B cell (primary cell): ENCODE data around the gene ORMDL3. TPM values are rescaled to one million over a fixed set of nuclear protein-coding genes. Genes with fewer than 3 reads are reported as not detected.

Source experiments
- ATAC-seq: fragments of 200-7000 bp; cut with Tn5 transposase; one replicate; pipeline ENCODE4 v1.10.0; 2021; ENCODE audit warnings: low read depth, mild to moderate bottlenecking, moderate number of reproducible peaks, moderate library complexity
- CTCF ChIA-PET: fragments of 350-600 bp; sonication (Branson Sonifier 250); formaldehyde crosslinking; loops from one replicate; lab custom pipeline; 2021; ENCODE audit warnings: antibody characterized with exemption, inconsistent platforms; lab: Charles Lee
- POLR2A ChIA-PET: fragments of 350-600 bp; sonication (Branson Sonifier 250); formaldehyde crosslinking; loops from one replicate; lab custom pipeline; 2021; ENCODE audit warnings: antibody characterized with exemption; lab: Charles Lee
- DNase-seq: peaks from one replicate; pipeline ENCODE4 v3.0.0; 2013
- H2AFZ ChIP-seq: 2 replicates; pipeline ENCODE4 v1.6.1; 2012; ENCODE audit warnings: mild to moderate bottlenecking, low read depth, low read length; ENCODE audit not compliant: insufficient read depth, poor library complexity, severe bottlenecking
- H3K27ac ChIP-seq, 2 donors: 1 replicate in 1 of 2; 2 replicates in 1 of 2; pipeline ENCODE4 v1.5.1; 2012 to 2013; ENCODE audit warnings: low read length in 2 of 2, mild to moderate bottlenecking in 2 of 2, moderate library complexity in 1 of 2
- H3K27me3 ChIP-seq, 4 experiments: fragments of 200-600 bp in 1 of 4; sonication (generic) in 1 of 4; replicated peaks in 1 of 4; 1 replicate in 2 of 4; 2 replicates in 2 of 4; pipeline versions ENCODE4 v1.6.1 to v1.7.0; 2013 to 2016; ENCODE audit warnings: low read length in 3 of 4, mild to moderate bottlenecking in 2 of 4, mixed read lengths in 1 of 4, moderate library complexity in 1 of 4; ENCODE audit not compliant: insufficient read depth in 4 of 4, control insufficient read depth in 3 of 4; ENCODE audit errors: control extremely low read depth in 1 of 4
- H3K36me3 ChIP-seq, 2 experiments: replicated peaks in 1 of 2; 1 replicate in 1 of 2; 2 replicates in 1 of 2; pipeline versions ENCODE4 v1.6.1 to v1.7.1; 2013; ENCODE audit warnings: low read length in 1 of 2; ENCODE audit not compliant: insufficient read depth in 2 of 2, control insufficient read depth in 1 of 2; ENCODE audit errors: control extremely low read depth in 1 of 2, extremely low read depth in 1 of 2
- H3K4me1 ChIP-seq, 2 donors: fragments of 200-600 bp in 1 of 2; sonication (generic) in 1 of 2; 1 replicate in 1 of 2; 2 replicates in 1 of 2; pipeline versions ENCODE4 v1.5.1 to v1.6.1; 2013 to 2017; ENCODE audit warnings: low read length in 2 of 2; ENCODE audit not compliant: control insufficient read depth in 2 of 2, insufficient read depth in 2 of 2
- H3K4me2 ChIP-seq: replicated peaks from 2 replicates; pipeline ENCODE3; 2012; ENCODE audit warnings: mild to moderate bottlenecking, low read depth, low read length; ENCODE audit not compliant: poor library complexity, severe bottlenecking
- H3K4me3 ChIP-seq, 5 experiments: fragments of 200-600 bp in 1 of 5; sonication (generic) in 1 of 5; 1 replicate in 3 of 5; 2 replicates in 2 of 5; pipeline versions ENCODE4 v1.5.1 to v1.7.0; 2011 to 2016; ENCODE audit warnings: low read length in 4 of 5, mild to moderate bottlenecking in 4 of 5, low read depth in 2 of 5, control low read depth in 1 of 5, moderate library complexity in 1 of 5; ENCODE audit not compliant: insufficient read depth in 1 of 5; ENCODE audit errors: control extremely low read depth in 1 of 5, extremely low read depth in 1 of 5
- H3K79me2 ChIP-seq: fragments of 200-600 bp; sonication (generic); one replicate; pipeline ENCODE4 v1.6.0; 2016; ENCODE audit warnings: low read length; ENCODE audit not compliant: control insufficient read depth, insufficient read depth
- H3K9ac ChIP-seq: fragments of 200-600 bp; sonication (generic); 2 replicates; pipeline ENCODE4 v1.6.1; 2017; ENCODE audit warnings: mild to moderate bottlenecking, low read length, moderate library complexity
- H3K9me3 ChIP-seq, 3 donors: one replicate each; pipeline versions ENCODE4 v1.6.1 to v1.7.1; 2013; ENCODE audit warnings: low read length in 2 of 3; ENCODE audit not compliant: control insufficient read depth in 2 of 3, insufficient read depth in 1 of 3; ENCODE audit errors: control extremely low read depth in 1 of 3
- H4K20me1 ChIP-seq: 2 replicates; pipeline ENCODE4 v1.6.0; 2012; ENCODE audit warnings: mild to moderate bottlenecking, low read length; ENCODE audit not compliant: insufficient read depth, control insufficient read depth, poor library complexity, severe bottlenecking
- H3K27ac Mint-ChIP-seq: one replicate; pipeline ENCODE4 v1.8.0; 2021; ENCODE audit warnings: mixed read lengths
- H3K27me3 Mint-ChIP-seq: one replicate; pipeline ENCODE4 v1.8.0; 2021; ENCODE audit warnings: mixed read lengths
- H3K4me1 Mint-ChIP-seq: one replicate; pipeline ENCODE4 v1.8.0; 2021; ENCODE audit warnings: mixed read lengths
- H3K4me3 Mint-ChIP-seq: one replicate; pipeline ENCODE4 v1.8.0; 2021; ENCODE audit warnings: mixed read lengths
- H3K9me3 Mint-ChIP-seq: one replicate; pipeline ENCODE4 v1.8.0; 2022; ENCODE audit warnings: mixed read lengths; ENCODE audit not compliant: insufficient read depth
- EZH2 ChIP-seq: IDR thresholded peaks from 2 replicates; pipeline ENCODE4 v1.6.1; 2012; ENCODE audit warnings: borderline replicate concordance, low read depth, mild to moderate bottlenecking, moderate library complexity, low read length; ENCODE audit not compliant: insufficient read depth, poor library complexity, severe bottlenecking
- WGBS: methylation state at CpG from one replicate; pipeline ENCODE4 v1.1.5; 2013; ENCODE audit warnings: missing lambda C conversion rate; ENCODE audit not compliant: insufficient coverage; 5-methylcytosine and 5-hydroxymethylcytosine counted together
- intact Hi-C: fragments of 100-400 bp; cut with micrococcal nuclease; formaldehyde crosslinking; loops from one replicate; pipeline ENCODE4 v1.10.0; 2022
- polyA plus RNA-seq: library from polyadenylated mRNA; depleted of rRNA; stranded (reverse); fragments of >200 nt; gene quantifications from 2 replicates; pipeline ENCODE4 v1.2.3, GENCODE V29; 2012
- total RNA-seq, 2 donors: library from RNA; stranded (reverse); fragments of 120-200 nt in 1 of 2; gene quantifications; 1 replicate in 1 of 2; 2 replicates in 1 of 2; pipeline versions ENCODE4 v1.2.3 to v1.2.4, GENCODE V29; 2013 to 2022
- TF ChIP-seq, protein P1 (sequence below): fragments of 200-600 bp; IDR thresholded peaks from one replicate; pipeline ENCODE4 v1.8.0; 2022; ENCODE audit warnings: antibody characterized with exemption, mild to moderate bottlenecking

ORMDL3 gene
- total and polyA plus RNA-seq, 2 donors (not counting 1 experiment from before 2014, with no cell fraction given), result 51.8 to 90.6 TPM

DNA sequence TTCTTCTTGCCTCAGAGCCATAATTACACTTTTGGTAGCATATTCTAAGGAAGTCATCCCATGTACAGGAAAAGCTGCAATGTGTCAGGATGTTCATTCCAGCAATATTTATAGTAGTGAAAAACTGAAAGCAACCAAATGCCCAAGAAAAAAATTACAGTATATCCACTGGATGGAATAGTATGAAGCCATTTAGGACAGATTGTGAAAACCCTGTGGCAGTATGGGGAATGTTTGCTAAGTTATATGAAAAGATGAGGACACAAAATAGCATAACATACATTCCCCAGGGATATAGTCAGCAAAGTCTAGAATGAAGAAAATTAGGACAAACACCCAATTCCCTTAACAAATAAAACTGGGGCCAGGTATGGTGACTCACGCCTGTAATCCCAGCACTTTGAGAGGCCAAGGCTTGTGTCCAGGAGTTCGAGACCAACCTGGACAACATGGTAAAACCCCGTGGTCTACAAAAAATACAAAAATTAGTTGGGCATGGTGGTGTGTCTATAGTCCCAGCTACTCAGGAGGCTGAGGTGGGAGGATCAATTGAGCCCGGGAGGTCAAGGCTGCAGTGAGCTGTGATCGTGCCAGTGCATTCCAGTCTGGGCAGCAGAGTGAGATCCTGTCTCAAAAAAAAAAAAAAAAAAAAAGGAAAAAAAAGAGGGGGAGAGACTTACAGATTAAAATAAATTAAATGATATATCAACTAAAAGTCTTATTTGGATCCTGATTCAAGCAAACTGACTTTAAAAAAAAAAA, 2.4 kb upstream of the ORMDL3 start:
- H3K4me1 Mint-ChIP-seq, result peaks cover 31% of the 10 kb centered on the region
- intact Hi-C loops, result loop anchor here (5.0 to 10.0 kb wide), 2 partner anchors 175 to 478 kb away; partner anchors contain the start of gene MED1
- Histone ChIP-seq H3K79me2 (peaks cover 37% of the 10 kb centered on the region), H4K20me1 (peaks cover 26% of the 10 kb centered on the region), H3K27me3 (no peaks in the 10 kb centered on the region), H3K4me3 (no peak overlapping the region), H2AFZ (no peak overlapping the region), H3K4me2 (no peak overlapping the region), H3K9me3 (no peaks in the 10 kb centered on the region), H3K9ac (no peak overlapping the region), H3K36me3 (no peaks in the 10 kb centered on the region), H3K4me1 (peaks cover 30 to 31% of the 10 kb centered on the region in 2 donors), H3K27ac (no peak overlapping the region)
- ChIA-PET POLR2A (interaction anchor here (0.7 kb wide), 1 partner anchor 103 kb away, joined by 5 read pairs; no protein-coding TSS in a partner anchor), CTCF (interaction anchor here (0.9 to 1.1 kb wide), 2 partner anchors 51 to 308 kb away, joined by 3 read pairs; partner anchors contain the start of gene PSMD3)
- H3K4me3 Mint-ChIP-seq, result peak overlapping the region; percentile 13
- ATAC-seq (no peak), DNase-seq (no peak)
- no peak overlapping the region for H3K27ac Mint-ChIP-seq
- 90% methylated on average over 2 of the region's 5 CpGs for WGBS
- TF ChIP-seq, protein P1, sequence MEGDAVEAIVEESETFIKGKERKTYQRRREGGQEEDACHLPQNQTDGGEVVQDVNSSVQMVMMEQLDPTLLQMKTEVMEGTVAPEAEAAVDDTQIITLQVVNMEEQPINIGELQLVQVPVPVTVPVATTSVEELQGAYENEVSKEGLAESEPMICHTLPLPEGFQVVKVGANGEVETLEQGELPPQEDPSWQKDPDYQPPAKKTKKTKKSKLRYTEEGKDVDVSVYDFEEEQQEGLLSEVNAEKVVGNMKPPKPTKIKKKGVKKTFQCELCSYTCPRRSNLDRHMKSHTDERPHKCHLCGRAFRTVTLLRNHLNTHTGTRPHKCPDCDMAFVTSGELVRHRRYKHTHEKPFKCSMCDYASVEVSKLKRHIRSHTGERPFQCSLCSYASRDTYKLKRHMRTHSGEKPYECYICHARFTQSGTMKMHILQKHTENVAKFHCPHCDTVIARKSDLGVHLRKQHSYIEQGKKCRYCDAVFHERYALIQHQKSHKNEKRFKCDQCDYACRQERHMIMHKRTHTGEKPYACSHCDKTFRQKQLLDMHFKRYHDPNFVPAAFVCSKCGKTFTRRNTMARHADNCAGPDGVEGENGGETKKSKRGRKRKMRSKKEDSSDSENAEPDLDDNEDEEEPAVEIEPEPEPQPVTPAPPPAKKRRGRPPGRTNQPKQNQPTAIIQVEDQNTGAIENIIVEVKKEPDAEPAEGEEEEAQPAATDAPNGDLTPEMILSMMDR, result no peak
- no peak for TF ChIP-seq EZH2
- H3K27me3 Mint-ChIP-seq, result no peaks in the 10 kb centered on the region
- no peaks in the 10 kb centered on the region for H3K9me3 Mint-ChIP-seq
